ENCODE results near the gene GPI. TPM values are rescaled to one million over a fixed set of nuclear protein-coding genes. Genes with fewer than 3 reads are reported as not detected.

GPI gene
- total RNA-seq, 1 experiment from 2014 or later: 263 TPM

DNA sequence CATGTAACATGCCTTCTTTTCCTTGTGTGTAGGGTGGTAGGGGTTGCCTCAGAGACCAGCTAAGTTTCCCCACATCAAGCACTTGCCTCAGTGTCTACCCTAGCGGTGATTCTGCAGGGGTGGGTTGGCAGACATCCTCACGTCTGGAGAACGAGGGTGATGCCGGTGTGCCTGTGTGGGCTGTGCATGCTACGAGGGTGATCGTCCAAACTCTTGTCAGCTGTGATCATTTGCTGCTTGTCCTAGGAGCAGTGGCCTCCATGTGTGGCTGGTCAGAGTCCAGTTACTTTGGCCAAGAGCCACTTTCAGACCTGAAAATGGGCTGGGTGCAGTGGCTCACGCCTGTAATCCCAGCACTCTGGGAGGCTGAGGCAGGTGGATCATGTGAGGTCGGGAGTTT, 5.1 kb downstream of the GPI start:
- intact Hi-C loops (cut with micrococcal nuclease): no loop called here
- ATAC-seq: no peak
- BruUV-seq (replicated peaks): no TSS peak
- H3K9ac ChIP-seq (ENCODE audit: low read length): no peak overlapping the region
- H3K9me3 ChIP-seq (ENCODE audit: low read length): no peaks in the 10 kb centered on the region
- H2AFZ ChIP-seq (ENCODE audit: low read length): no peak overlapping the region
- DNase-seq: no peak
- peaks cover 21% of the 10 kb centered on the region; the same call in 1 of the 2 replicates for H4K20me1 ChIP-seq (ENCODE audit: low read length)
- TF ChIP-seq, protein P1, sequence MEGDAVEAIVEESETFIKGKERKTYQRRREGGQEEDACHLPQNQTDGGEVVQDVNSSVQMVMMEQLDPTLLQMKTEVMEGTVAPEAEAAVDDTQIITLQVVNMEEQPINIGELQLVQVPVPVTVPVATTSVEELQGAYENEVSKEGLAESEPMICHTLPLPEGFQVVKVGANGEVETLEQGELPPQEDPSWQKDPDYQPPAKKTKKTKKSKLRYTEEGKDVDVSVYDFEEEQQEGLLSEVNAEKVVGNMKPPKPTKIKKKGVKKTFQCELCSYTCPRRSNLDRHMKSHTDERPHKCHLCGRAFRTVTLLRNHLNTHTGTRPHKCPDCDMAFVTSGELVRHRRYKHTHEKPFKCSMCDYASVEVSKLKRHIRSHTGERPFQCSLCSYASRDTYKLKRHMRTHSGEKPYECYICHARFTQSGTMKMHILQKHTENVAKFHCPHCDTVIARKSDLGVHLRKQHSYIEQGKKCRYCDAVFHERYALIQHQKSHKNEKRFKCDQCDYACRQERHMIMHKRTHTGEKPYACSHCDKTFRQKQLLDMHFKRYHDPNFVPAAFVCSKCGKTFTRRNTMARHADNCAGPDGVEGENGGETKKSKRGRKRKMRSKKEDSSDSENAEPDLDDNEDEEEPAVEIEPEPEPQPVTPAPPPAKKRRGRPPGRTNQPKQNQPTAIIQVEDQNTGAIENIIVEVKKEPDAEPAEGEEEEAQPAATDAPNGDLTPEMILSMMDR (conservative IDR thresholded peaks at IDR 0.05; ENCODE audit: low read depth, low read length): no peak
- TF ChIP-seq EZH2phosphoT487 (IDR thresholded peaks at IDR 0.05; ENCODE audit: borderline replicate concordance, low read length) (no peak), EZH2 (IDR thresholded peaks at IDR 0.05; ENCODE audit: low read length, unreplicated experiment) (no peak)
- peaks cover 30% of the 10 kb centered on the region for H3K36me3 ChIP-seq (ENCODE audit: low read depth, low read length)
- H3K9me2 ChIP-seq (replicated peaks; ENCODE audit: low read length): no peaks in the 10 kb centered on the region
- H3F3A ChIP-seq (ENCODE audit: low read length, unreplicated experiment): no peaks in the 10 kb centered on the region
- no peak overlapping the region for H3K27ac ChIP-seq (ENCODE audit: low read length)
- no peaks in the 10 kb centered on the region for H3K27me3 ChIP-seq (ENCODE audit: low read length)
- peaks cover 57% of the 10 kb centered on the region for H3K79me2 ChIP-seq (ENCODE audit: low read length)
- H3K4me3 ChIP-seq (ENCODE audit: low read length): no peak overlapping the region
- H3K4me2 ChIP-seq (ENCODE audit: low read length): no peak overlapping the region
- POLR2A ChIA-PET (ENCODE audit: unreplicated experiment): no interaction called here
- peaks cover 15% of the 10 kb centered on the region for H3K4me1 ChIP-seq (ENCODE audit: insufficient read depth, low read length)
- CTCF ChIA-PET: no interaction called here

DNA sequence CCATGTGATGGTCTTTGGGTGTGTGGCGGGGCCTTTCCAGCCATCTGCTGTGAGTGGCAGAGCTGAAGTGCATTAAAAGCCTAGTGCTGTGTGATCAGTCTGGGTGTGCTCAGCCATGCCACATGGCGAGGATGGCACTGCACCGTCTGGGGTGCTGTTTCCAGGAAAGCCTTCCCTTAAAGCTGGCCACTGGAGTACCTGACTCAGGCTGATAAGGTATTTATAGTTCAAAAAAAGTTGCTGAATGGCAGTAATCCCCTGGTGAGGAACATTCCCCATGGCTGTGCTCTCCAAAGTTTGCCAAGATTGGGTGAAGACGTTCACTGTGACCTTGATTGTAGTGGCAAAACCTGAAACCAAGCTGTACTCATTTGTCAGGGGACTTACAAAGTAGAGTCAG, 6.0 kb downstream of the GPI start:
- no peak for TF ChIP-seq EZH2phosphoT487 (IDR thresholded peaks at IDR 0.05; ENCODE audit: borderline replicate concordance, low read length)
- TF ChIP-seq EZH2 (IDR thresholded peaks at IDR 0.05; ENCODE audit: low read length, unreplicated experiment): no peak
- TF ChIP-seq, protein P1 (conservative IDR thresholded peaks at IDR 0.05; ENCODE audit: low read depth, low read length): no peak
- intact Hi-C loops (cut with micrococcal nuclease): no loop called here
- H3K36me3 ChIP-seq (ENCODE audit: low read depth, low read length): peaks cover 34% of the 10 kb centered on the region
- no TSS peak for BruUV-seq (replicated peaks)
- no peak overlapping the region for H2AFZ ChIP-seq (ENCODE audit: low read length)
- ATAC-seq (no peak), DNase-seq (no peak)
- POLR2A ChIA-PET (ENCODE audit: unreplicated experiment): no interaction called here
- H3K27me3 ChIP-seq (ENCODE audit: low read length): no peaks in the 10 kb centered on the region
- H3K4me1 ChIP-seq (ENCODE audit: insufficient read depth, low read length): peaks cover 15% of the 10 kb centered on the region
- H3K9ac ChIP-seq (ENCODE audit: low read length): no peak overlapping the region
- no peaks in the 10 kb centered on the region for H3F3A ChIP-seq (ENCODE audit: low read length, unreplicated experiment)
- H3K9me2 ChIP-seq (replicated peaks; ENCODE audit: low read length): no peaks in the 10 kb centered on the region
- no peak overlapping the region for H3K4me3 ChIP-seq (ENCODE audit: low read length)
- H3K79me2 ChIP-seq (ENCODE audit: low read length): peaks cover 51% of the 10 kb centered on the region
- no peaks in the 10 kb centered on the region for H3K9me3 ChIP-seq (ENCODE audit: low read length)
- peaks cover 19% of the 10 kb centered on the region; the same call in 1 of the 2 replicates for H4K20me1 ChIP-seq (ENCODE audit: low read length)
- H3K4me2 ChIP-seq (ENCODE audit: low read length): no peak overlapping the region
- no peak overlapping the region for H3K27ac ChIP-seq (ENCODE audit: low read length)
- CTCF ChIA-PET: no interaction called here

DNA sequence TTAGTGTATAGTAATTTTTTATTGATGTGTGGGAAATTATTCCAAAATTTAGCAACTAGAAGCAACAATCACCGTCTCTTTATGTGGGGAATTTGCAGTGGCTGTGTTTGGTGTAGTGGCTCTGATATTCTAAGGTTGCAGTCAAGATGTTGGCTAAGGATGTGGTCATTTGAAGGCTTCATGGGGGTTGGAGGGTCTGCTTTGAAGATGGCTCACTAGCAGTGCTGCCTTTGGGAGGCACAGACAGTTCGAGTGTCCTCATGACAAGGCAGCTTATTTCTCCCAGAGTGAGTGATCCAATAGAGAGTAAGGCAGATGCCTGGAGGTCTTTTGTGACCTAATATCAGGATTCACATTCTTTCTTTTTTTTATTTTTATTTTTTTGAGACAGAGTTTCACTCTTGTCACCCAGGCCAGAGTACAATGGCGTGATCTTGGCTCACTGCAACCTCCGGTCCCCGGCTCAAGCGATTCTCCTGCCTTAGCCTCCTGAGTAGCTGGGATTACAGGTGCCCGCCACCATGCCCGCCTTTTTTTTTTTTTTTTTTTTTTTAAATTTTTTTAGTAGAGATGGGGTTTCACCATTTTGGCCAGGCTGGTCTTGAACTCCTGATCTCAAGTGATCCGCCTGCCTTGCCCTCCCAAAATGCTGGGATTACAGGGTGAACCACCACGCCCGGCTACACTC, 8.7 kb downstream of the GPI start:
- BruUV-seq (replicated peaks): no TSS peak
- intact Hi-C loops (cut with micrococcal nuclease): no loop called here

More for the DNA sequence above, 8.7 kb downstream of the GPI start:
- Histone ChIP-seq H4K20me1 (ENCODE audit: low read length) (no peaks in the 10 kb centered on the region), H3K27ac (ENCODE audit: low read length) (no peak overlapping the region), H3K4me3 (ENCODE audit: low read length) (no peak overlapping the region), H3K4me2 (ENCODE audit: low read length) (no peak overlapping the region), H3K4me1 (ENCODE audit: insufficient read depth, low read length) (no peaks in the 10 kb centered on the region), H3K9me3 (ENCODE audit: low read length) (no peaks in the 10 kb centered on the region), H2AFZ (ENCODE audit: low read length) (no peak overlapping the region), H3K27me3 (ENCODE audit: low read length) (no peaks in the 10 kb centered on the region), H3K9me2 (replicated peaks; ENCODE audit: low read length) (no peaks in the 10 kb centered on the region), H3K9ac (ENCODE audit: low read length) (no peak overlapping the region), H3F3A (ENCODE audit: low read length, unreplicated experiment) (no peaks in the 10 kb centered on the region), H3K79me2 (ENCODE audit: low read length) (peaks cover 24% of the 10 kb centered on the region), H3K36me3 (ENCODE audit: low read depth, low read length) (peaks cover 24% of the 10 kb centered on the region)
- TF ChIP-seq EZH2 (IDR thresholded peaks at IDR 0.05; ENCODE audit: low read length, unreplicated experiment): no peak
- TF ChIP-seq, protein P1 (conservative IDR thresholded peaks at IDR 0.05; ENCODE audit: low read depth, low read length): no peak
- no peak for TF ChIP-seq EZH2phosphoT487 (IDR thresholded peaks at IDR 0.05; ENCODE audit: borderline replicate concordance, low read length)
- ChIA-PET CTCF (no interaction called here), POLR2A (ENCODE audit: unreplicated experiment) (no interaction called here)
- no peak for DNase-seq
- no peak for ATAC-seq

Measured in PC-3 (cell line).